Measurements from ENCODE around the gene SMAD1. TPM values are rescaled to one million over a fixed set of nuclear protein-coding genes. Genes with fewer than 3 reads are reported as not detected.

SMAD1 gene
- total RNA-seq, 1 experiment from 2014 or later = 21.1 TPM

- WGBS (ENCODE audit: extremely low coverage, insufficient read length, low lambda C conversion rate) = no CpG with 5 or more reads among the region's 4 CpGs
- Histone ChIP-seq H3K9ac (ENCODE audit: extremely low read depth, insufficient read length, low read length) (no peak overlapping the region), H3K23ac (ENCODE audit: insufficient read length, low read depth, low read length) (no peak overlapping the region), H3K56ac (ENCODE audit: insufficient read length, low read depth, low read length) (no peak overlapping the region), H2BK5ac (ENCODE audit: insufficient read length, low read length) (no peak overlapping the region), H3K27me3 (ENCODE audit: insufficient read depth, low read length) (no peaks in the 10 kb centered on the region), H3K4ac (ENCODE audit: low read depth, low read length) (no peak overlapping the region), H3K27ac (ENCODE audit: insufficient read length, low read depth, low read length) (no peak overlapping the region), H3K23me2 (ENCODE audit: insufficient read length, low read depth, low read length, poor library complexity, severe bottlenecking) (no peaks in the 10 kb centered on the region), H2AK5ac (ENCODE audit: insufficient read length, low read length) (no peak overlapping the region), H2BK12ac (ENCODE audit: insufficient read length, low read depth, low read length) (no peak overlapping the region), H2BK20ac (ENCODE audit: low read depth, low read length, poor library complexity, severe bottlenecking) (no peak overlapping the region), H3K9me3 (ENCODE audit: control insufficient read depth, low read depth, low read length) (no peaks in the 10 kb centered on the region), H2AFZ (ENCODE audit: low read length) (no peak overlapping the region), H2BK15ac (ENCODE audit: low read depth, low read length) (no peak overlapping the region), H3K79me2 (ENCODE audit: insufficient read depth, low read length) (no peaks in the 10 kb centered on the region), H4K8ac (replicated peaks; ENCODE audit: insufficient read length, low read depth, low read length) (no peak overlapping the region), H4K91ac (ENCODE audit: insufficient read length, low read depth, low read length) (no peak overlapping the region), H3K79me1 (ENCODE audit: insufficient read depth, low read depth, low read length, poor library complexity, severe bottlenecking) (no peaks in the 10 kb centered on the region), H4K20me1 (ENCODE audit: control insufficient read depth, insufficient read depth, insufficient read length) (no peaks in the 10 kb centered on the region), H3T11ph (ENCODE audit: low read length) (no peak overlapping the region), H3K4me2 (ENCODE audit: insufficient read depth, insufficient read length, low read length) (no peak overlapping the region), H4K5ac (ENCODE audit: insufficient read length, low read depth, low read length) (no peak overlapping the region), H2BK120ac (ENCODE audit: low read depth, low read length, poor library complexity, severe bottlenecking) (no peak overlapping the region), H3K18ac (ENCODE audit: insufficient read length, low read depth, low read length) (no peak overlapping the region), H3K14ac (ENCODE audit: insufficient read depth, low read length) (no peak overlapping the region), H3K4me1 (ENCODE audit: insufficient read depth, low read length) (peaks cover 4% of the 10 kb centered on the region; the same call in 1 of the 2 replicates)
- Mint-ChIP-seq H3K27me3 (ENCODE audit: low read depth) (no peaks in the 10 kb centered on the region), H3K9me3 (no peaks in the 10 kb centered on the region), H3K27ac (peak overlapping the region; percentile 32 to 84 (median 55); a peak in 4 of 7 replicates), H3K4me3 (no peak overlapping the region), H3K4me1 (peaks cover 35 to 42% of the 10 kb centered on the region in 2 experiments), H3K36me3 (ENCODE audit: insufficient read depth in 1 of 3, low read depth in 3 of 3) (peaks cover 0 to 6% (median 4%) of the 10 kb centered on the region in 3 experiments; a peak in 3 of 7 replicates)
- TF ChIP-seq CTCF (conservative IDR thresholded peaks at IDR 0.05) = no peak
- DNase-seq = no peak
These were observed 59.7 kb downstream of the SMAD1 start for GRCh38 chr4:145541346-145541745.
